MV-4-11 (cell line): ENCODE results near the gene RPS8.
A peak's percentile ranks its signal among the peaks of the same experiment; 100 is the strongest.
"Not testable (repeated sequence)": the region's sequence is repeated elsewhere in the genome, so short reads cannot be mapped to it uniquely, and the experiment has no call there.

Experiments used
- DNase-seq: peaks from one replicate; lab custom pipeline; 2025; lab: John Stamatoyannopoulos, UW

RPS8 gene

DNA sequence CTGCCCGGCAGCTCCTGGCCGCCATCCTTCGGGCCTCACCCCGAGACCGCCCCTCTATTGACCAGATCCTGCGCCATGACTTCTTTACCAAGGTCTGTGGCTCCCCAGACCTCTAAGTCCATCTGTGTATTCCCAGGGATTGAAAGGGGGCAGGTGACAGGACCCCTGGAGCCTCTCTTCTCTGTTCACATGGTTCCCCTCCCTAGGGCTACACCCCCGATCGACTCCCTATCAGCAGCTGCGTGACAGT lies 27.6 kb downstream of the RPS8 start:
- DNase-seq = no peak

DNA sequence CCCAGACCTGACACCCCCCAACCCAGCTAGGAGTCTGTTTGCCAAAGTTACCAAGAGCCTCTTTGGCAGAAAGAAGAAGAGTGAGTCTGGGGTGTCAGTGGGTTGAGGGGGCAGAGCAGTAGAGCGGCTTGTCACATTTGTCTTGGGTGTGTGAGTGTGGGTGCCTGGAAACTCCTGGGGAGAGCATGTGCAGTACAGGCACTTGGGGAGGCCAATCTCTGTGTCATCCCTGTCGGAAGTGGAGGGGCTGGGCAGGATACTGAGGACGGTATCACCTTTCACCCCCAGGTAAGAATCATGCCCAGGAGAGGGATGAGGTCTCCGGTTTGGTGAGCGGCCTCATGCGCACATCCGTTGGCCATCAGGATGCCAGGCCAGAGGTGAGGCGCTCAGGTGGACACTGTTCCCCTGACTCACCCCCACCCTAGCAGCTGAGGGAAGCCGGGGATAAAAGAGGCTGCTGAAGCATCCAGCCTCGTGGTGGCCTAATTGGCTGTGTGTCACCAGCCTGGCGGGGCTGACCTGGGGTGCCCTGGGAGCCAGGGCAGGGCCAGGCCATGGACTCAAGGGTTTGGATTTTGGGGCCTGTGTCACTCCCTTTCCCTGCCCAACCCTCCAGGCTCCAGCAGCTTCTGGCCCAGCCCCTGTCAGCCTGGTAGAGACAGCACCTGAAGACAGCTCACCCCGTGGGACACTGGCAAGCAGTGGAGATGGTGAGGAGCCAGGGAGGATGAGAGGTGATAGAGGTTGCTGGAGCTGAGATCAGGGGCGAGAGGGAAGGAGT lies 28.2 kb downstream of the RPS8 start:
- no peak for DNase-seq

DNA sequence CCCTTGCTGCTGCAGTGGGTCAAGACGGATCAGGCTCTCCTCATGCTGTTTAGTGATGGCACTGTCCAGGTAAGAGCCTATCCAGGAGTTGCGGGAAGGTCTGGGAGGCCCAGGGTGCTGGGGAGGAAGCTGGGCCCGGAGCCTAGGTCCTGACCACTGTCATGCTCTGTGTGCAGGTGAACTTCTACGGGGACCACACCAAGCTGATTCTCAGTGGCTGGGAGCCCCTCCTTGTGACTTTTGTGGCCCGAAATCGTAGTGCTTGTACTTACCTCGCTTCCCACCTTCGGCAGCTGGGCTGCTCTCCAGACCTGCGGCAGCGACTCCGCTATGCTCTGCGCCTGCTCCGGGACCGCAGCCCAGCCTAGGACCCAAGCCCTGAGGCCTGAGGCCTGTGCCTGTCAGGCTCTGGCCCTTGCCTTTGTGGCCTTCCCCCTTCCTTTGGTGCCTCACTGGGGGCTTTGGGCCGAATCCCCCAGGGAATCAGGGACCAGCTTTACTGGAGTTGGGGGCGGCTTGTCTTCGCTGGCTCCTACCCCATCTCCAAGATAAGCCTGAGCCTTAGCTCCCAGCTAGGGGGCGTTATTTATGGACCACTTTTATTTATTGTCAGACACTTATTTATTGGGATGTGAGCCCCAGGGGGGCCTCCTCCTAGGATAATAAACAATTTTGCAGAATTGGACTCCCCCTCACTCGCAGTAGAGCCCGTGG lies 30.1 kb downstream of the RPS8 start:
- no peak for DNase-seq

DNA sequence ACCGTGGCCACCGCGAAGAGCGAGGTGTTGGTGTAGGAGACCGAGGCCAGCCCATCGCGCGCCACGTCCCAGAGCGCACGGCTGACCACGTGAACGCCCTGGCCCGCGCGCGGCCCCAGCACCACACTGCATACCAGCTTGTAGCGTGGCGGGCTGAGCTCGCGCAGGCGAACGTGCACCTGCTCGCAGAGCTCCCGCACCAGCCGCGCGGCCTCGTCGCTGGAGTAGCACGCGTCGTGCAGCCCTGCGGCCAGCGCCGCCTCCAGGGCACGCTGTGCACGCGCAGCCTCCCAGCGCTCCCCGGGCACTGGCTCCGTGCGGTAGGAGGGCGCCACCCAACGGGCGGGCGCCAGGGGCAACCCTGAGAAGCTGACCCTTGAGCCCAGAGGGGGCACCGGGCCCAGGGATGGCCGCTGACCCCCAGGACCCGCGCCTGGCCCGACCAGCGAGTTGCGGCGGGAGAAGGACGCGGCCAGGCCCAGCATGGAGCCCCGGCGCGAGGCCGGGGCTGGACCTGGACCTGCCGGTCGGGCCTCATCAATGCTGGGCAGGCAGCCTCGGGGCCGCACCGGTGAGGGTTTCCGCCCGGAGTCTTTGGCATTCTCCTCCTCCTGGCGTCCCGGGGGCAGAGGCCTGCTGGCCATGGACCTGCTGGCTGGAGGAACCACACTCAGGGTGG lies 30.8 kb downstream of the RPS8 start:
- DNase-seq = no peak

DNA sequence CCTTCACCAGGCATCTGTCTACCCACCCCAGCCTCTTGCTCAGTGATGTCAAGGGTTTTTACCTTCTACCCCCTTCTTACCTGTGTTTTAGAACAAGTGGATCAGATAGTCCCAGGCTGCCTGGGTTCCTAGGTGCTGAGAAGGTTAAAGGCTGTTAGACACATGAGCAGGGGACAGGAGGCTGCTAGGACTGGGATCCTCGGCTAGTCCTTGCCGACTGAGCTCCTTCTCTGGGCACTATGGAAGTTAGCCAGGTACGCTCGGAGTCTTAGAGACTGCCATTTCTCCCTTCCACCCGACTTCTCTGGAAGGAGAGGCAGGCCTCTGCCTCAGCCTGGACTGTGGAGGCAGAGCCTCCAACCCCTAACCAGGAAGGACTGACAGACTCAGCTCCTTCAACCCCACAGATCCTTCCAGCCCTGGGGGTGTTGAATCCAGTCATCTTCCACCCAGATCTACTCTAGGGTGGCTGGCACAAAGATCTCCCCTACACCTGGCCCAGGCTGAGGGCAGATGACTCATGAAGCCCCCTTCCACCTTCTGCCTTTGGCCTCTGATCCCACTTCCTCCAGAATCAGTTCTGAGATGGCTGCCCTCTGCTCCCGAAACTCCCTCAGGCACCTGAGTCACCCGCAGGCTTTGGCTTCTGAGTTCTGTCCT lies 31.5 kb downstream of the RPS8 start, which contains the start of gene DYNLT4:
Gene DYNLT4, minus strand, starts transcription at position 648 of the 660 bp plus-strand sequence. CDS start 683 bp downstream, outside the sequence.
- DNase-seq = no peak

DNA sequence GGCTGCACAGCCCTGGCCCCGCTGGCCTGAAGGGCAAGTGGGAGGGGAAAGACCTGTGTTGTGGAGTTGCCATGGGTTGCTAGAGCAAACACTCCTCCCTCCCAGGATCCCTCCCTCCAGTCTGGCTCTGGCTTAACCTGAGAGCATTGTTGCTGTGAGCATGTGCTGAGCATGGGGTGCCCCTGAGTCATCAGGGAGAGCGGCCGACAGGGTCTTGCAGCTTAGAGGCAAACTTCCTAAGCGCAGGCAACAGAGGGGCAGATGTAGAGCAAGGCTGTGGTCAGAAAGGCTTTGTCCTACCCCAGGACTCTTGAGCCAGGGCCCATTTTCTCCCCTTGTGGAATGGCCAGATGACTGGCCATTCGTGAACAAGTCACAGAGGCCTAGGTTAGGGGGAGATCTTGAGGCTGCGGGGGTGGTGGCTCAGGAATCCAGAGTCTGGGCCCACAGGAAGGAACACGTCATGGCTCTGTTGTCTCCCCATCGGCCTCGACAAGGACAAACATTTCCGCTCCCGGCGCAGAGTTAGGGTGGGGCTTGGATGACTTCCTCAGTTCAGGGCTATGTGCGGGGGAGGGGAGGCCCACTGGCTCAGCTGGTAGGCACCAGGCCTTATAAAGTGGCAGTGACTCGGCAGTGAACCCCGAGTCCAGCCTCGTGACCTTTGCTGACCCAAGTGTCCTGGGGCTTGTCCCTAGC lies 32.2 kb downstream of the RPS8 start:
- peak; percentile 96 for DNase-seq

DNA sequence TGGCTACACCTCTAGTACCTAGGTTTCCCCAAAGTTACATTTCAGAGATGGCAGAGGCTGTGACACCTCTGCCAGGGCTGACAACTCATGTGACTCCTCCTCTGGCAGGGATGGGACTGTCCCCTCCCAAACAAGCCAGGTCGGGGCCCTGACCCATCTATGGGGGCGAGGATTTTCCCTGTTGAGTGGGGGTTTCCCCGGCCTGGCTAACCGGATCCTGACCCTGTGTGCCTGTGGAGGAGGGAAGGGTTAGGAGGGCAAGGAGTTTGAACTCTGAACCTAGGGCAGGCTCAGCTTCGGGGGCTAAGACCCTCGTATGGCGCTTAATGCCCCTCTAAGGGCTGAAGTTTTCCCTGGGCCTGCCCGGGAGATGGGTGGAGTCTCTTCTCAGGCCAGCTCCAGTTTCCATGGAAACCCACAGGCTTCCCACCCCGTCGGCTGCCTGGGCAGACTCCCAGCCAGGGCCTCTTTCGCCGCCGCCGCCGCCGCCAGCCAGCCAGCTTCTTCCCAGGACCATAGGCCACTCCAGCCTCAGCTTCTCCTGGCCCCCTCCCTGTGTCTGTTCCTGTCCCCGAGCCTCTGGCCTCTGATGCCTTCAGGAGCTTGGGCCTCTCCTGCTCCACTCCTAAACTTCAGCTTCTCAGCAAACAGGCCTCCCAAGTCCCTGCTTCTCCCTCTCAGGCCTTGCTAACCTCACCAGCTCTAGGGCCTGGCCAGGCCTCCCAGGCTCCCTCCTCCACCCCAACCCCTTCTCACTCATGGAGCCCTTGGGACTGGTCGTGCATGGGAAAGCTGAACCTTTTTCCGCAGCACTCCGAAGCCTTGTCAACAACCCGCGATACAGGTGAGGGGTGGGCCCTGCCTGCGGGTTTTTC lies 33.0 kb downstream of the RPS8 start, which contains the start of gene BTBD19:
Gene BTBD19, plus strand, starts transcription at position 461 of the 875 bp plus-strand sequence. Its CDS starts 298 bp downstream, at position 759.
- DNase-seq = peak; percentile 32

DNA sequence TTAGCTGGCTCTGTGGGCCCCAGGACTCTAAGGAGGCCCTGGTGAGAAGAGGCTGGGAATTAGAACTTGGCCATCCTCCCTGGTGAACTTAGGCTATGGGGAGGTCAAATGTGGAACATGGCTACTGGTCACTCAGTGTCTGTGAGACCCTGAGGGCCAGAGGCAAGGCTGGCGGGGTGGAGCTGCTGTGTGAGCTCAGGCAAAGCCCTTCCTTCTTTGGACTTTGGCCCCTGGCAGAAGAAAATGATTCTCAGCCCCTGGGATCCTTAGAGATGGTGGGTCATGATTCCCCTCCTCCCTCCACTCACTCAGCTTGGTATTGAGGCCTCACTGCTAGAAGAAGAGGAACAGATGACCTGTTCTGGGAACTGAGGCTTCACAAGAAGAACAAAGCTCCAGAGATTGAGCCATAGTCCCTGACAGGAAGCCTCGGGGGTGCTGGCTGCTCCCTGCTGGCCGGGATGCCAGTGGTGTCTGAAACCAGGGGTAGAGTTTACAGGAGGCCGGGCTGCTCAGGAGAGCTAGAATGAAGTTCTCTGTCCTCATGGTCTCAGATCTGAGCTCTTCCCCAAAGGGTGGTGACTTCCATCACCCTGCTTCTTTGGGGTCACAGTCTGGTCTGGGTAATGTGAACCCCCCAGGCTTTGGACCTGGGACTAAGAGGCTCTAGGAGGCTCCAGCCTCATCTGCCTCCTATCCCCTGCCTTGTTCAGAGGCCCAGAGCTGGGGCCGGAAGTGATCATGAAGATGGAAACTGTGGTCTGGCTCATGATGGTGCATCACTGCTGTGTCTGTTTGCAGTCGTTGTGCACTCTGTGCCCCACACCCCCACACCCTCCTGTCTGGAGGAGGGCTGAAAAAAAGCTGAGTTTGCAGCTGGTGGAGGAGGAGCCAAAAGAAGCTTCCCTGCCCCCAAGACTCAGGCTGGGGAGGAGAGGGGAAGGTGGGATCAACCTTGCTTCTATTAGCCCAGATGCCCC lies 33.9 kb downstream of the RPS8 start:
- peak; percentile 89 for DNase-seq

DNA sequence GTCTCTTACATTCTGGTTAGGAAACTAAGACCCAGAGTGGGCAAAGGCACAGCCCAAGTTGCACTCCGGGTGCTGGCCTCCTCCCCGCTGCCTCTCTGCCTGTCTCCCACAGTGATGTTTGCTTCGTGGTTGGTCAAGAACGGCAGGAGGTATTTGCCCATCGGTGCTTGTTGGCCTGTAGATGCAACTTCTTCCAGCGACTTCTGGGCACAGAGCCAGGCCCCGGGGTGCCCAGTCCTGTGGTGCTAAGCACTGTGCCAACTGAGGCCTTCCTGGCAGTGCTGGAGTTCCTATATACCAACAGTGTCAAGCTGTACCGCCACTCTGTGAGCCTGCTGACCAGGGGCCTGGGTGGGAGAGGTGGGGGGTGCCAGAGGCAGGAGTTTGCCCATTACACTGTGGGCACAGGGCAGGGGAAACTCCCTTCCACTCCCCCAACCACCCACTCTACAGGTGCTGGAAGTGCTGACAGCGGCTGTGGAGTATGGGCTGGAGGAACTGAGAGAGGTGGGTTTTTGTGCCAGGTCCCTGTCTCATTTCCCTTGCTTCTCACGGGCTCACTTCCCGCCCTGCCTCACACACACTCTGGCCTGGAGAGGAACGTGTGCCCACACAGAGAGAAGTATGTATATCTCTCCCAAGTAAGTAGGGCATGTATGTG lies 34.9 kb downstream of the RPS8 start:
- no peak for DNase-seq

DNA sequence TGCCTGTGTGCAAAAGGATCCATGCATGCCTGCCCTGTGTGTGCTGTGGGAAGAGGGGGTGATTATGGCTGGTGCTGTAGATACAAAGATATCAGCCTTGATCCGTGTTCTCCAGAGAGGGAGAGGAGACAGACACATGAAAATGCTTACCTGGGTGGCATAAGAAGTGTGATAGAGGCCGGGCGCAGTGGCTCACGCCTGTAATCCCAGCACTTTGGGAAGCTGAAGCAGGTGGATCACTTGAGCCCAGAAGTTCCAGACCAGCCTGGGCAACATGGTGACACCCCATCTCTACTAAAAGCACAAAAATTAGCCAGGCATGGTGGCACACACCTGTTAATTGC lies 35.4 kb downstream of the RPS8 start:
- not testable (repeated sequence) for DNase-seq

DNA sequence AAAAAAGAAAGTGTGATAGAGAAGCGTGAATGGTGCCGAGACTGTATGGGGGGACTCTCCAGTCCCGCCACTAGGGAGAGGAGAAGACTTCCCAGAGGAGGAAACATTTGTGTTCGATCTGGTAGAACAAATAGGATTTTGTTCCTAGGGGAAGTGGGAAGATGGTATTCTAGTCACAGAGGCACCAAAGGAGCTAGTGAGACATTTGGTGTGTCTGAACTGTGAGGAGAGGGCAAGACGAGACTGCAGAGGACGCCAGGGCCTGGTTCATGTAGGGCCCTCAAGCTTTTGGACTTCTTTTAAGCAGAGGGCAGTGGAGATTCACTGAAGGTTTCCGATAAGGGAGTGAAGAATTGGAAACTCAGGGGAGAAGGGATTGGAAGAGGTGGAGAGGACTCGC lies 35.9 kb downstream of the RPS8 start:
- no peak for DNase-seq

DNA sequence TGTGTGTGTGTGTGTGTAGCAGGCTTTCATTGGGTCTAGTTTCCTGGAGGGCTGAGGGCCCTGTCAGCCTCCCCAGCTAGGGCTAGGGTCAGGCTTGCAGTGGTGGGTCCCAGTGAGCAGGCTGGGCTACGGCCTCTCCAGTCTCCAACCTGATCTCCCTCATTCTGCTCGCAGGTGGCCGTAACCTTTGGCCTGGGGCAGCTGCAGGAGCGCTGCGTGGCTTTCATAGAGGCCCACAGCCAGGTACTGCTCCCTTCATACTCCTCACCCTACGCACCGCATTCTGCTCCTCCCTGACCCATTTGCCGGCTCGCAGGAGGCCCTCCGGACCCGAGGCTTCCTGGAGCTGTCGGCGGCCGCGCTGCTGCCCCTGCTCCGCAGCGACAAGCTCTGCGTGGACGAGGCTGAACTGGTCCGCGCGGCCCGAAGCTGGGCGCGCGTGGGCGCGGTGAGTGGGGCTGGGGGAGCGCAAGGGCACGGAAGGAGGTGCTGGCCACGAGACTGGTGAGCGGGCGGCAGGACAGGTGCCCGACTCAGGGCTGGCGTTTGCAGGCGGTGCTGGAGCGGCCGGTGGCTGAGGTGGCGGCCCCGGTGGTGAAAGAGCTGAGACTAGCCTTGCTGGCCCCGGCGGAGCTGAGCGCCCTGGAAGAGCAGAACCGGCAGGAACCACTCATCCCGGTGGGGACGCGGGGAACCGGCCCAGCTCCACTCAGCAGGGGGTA lies 37.6 kb downstream of the RPS8 start:
- no peak for DNase-seq

DNA sequence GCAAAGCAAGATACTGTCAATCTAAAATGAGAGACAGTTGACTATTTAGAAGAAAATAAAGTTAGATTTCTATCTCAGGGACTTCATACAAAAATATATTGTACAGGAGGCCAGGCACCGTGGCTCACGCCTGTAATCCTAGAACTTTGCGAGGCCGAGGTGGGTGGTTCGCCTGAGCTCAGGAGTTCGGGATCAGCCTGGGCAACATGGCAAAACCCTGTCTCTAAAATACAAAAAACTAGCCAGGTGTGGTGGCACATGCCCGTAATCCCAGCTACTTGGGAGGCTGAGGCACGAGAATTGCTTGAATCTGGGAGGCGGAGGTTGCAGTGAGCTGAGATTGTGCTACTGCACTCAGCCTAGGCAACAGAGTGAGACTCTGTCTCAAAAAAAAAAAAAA lies 40.6 kb downstream of the RPS8 start:
- DNase-seq = not testable (repeated sequence)

DNA sequence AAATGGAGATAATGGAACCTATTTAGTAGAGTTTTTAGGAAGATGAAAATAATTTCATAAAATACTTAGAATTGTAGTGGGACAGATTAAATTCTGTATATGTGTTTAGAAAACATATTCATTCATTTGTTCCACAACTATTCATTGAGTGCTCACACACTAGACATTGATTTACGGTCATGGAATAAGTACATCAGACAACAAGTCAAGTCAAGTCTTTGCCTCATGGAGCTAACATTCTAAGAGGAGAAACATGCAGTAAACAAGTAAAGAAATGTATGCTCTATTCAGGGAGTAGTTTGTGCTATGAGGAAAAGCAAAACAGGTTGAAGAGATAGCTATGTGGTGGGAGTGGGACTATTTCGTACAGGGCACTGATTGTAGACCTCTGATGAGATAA lies 42.0 kb downstream of the RPS8 start:
- DNase-seq = no peak

DNA sequence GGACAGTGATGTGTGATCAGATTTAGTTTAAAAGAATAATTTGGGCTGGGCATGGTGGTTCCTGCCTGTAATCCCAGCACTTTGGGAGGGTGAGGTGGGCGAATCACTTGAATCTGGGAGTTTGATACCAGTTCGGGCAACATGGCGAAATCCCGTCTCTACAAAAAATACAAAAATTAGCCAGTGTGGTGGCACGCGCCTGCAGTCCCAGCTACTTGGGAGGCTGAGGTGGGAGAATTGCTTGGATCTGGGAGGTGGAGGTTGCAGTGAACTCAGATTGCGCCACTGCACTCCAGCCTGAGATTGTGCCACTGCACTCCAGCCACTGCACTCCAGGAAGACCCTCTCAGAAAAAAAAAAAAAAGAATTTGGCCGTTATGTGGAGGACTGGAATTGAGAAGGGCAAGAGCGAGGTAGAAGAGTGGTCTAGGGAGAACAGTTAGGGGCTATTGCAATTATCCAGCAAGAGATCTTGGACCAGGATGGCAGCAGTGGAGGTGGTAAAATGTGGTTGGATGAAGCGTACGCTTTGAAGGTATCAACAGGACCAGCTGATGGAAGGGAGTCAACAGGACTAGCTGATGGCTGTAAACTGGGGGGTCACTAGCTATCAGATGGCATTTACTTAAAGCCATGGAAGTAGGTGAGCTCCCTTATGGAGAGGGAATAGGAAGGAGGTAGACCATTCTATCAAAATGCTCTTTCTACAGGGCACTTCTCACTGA lies 42.6 kb downstream of the RPS8 start:
- DNase-seq = no peak

DNA sequence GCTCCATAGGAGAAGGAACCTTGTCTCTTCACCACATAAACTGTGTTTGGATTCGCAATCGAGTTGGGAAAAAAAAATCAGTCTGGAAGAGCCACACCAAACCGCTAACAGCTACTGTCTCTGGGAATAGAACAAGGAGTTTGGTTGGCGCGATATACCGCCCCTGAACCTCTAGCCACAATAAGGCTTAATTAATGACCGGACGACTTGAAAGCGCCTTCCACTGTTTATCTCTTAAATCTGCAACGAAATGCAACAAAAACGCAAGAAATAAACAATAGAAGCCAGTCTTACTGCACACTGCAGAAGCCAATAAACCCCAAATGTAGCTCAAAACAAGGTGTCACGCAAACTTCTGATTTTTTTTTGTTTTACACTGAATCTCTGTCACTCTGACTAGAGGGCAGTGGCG lies 43.9 kb downstream of the RPS8 start:
- no peak for DNase-seq

DNA sequence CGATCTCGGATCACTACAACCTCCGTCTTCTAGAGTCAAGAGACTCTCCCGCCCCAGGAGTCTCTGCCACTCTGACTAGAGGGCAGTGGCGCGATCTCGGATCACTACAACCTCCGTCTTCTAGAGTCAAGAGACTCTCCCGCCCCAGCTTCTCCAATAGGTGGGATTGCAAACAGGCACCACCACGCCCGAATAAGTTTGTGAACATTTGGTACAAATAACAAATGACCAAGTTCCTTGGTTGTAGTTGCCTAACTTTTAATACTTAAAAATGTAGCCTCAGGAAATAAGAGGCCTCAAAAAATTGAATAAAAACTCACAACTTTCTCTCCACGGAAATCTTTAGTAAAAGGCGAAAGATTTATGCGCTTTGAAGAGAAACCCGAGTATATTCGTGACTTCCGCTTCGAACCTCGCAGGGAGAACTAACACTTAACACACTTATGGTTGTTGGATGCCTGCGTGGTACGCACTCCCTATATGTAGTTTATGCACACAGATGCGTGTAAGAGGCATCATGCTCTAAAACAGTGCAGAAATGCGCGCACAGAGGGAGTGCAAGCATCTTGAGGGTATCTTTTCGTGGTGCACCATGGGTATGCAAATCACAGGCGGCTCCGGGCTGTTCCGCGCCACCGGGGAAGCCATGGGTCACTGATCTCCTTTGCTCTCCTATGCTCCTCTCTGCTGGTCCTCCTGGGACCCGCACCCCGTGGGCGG lies 44.4 kb downstream of the RPS8 start:
- peak; percentile 99 for DNase-seq
